ENCODE measurements around the gene PELI2.

- TF ChIP-seq CTCF (IDR thresholded peaks at IDR 0.05; ENCODE audit: poor library complexity), result no peak
- no peak for TF ChIP-seq EZH2 (IDR thresholded peaks at IDR 0.05; ENCODE audit: borderline replicate concordance)
- TF ChIP-seq EZH2phosphoT487 (IDR thresholded peaks at IDR 0.05; ENCODE audit: low read depth, severe bottlenecking, unreplicated experiment), result no peak
Measured at GRCh38 chr14:56189307-56189706, 71.1 kb downstream of the PELI2 start.

All from hepatocyte (in vitro differentiated cells).